Measurements from ENCODE around the gene CPPED1.

GRCh38 chr16:12754824-12755543 lies 48.7 kb downstream of the CPPED1 start:
- TF ChIP-seq SP1 (IDR thresholded peaks at IDR 0.05; ENCODE audit: low read depth) (no peak), FOSL1 (IDR thresholded peaks at IDR 0.05; ENCODE audit: low read depth) (no peak), POLR2A (IDR thresholded peaks at IDR 0.05; ENCODE audit: borderline replicate concordance, extremely low read depth, insufficient read depth, insufficient read length) (no peak), EZH2 (IDR thresholded peaks at IDR 0.05) (no peak), ATF3 (IDR thresholded peaks at IDR 0.05) (no peak), POLR2AphosphoS5 (IDR thresholded peaks at IDR 0.05; ENCODE audit: low read depth, low read length) (no peak), REST (IDR thresholded peaks at IDR 0.05; ENCODE audit: low read depth) (no peak)
- TF ChIP-seq, protein P1, sequence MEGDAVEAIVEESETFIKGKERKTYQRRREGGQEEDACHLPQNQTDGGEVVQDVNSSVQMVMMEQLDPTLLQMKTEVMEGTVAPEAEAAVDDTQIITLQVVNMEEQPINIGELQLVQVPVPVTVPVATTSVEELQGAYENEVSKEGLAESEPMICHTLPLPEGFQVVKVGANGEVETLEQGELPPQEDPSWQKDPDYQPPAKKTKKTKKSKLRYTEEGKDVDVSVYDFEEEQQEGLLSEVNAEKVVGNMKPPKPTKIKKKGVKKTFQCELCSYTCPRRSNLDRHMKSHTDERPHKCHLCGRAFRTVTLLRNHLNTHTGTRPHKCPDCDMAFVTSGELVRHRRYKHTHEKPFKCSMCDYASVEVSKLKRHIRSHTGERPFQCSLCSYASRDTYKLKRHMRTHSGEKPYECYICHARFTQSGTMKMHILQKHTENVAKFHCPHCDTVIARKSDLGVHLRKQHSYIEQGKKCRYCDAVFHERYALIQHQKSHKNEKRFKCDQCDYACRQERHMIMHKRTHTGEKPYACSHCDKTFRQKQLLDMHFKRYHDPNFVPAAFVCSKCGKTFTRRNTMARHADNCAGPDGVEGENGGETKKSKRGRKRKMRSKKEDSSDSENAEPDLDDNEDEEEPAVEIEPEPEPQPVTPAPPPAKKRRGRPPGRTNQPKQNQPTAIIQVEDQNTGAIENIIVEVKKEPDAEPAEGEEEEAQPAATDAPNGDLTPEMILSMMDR (IDR thresholded peaks at IDR 0.05 in 2 of 3, conservative IDR thresholded peaks at IDR 0.05 in 1 of 3; ENCODE audit: borderline replicate concordance in 1 of 3, insufficient read depth in 1 of 3, low read depth in 2 of 3, low read length in 2 of 3), result no peak
